ENCODE results near the gene VASH1.

VASH1 gene

GRCh38 chr14:76752744-76753143, 8.5 kb upstream of the VASH1 start:
- no peak for DNase-seq

- no peak for DNase-seq
These were observed 7.6 kb upstream of the VASH1 start for GRCh38 chr14:76753541-76754198.

- DNase-seq, result no peak
These were observed 6.7 kb upstream of the VASH1 start for GRCh38 chr14:76754586-76754985.

- DNase-seq, result no peak
These were observed 5.5 kb upstream of the VASH1 start for GRCh38 chr14:76755610-76756370.

- DNase-seq, result no peak
These were observed 4.9 kb upstream of the VASH1 start for GRCh38 chr14:76756371-76756750.

- DNase-seq, result no peak
These were observed 1.7 kb upstream of the VASH1 start for GRCh38 chr14:76759589-76759988.

- no peak for DNase-seq
These were observed 735 bp upstream of the VASH1 start for GRCh38 chr14:76760331-76761135.

GRCh38 chr14:76761960-76762410, 717 bp downstream of the VASH1 start:
- no peak for DNase-seq

- DNase-seq, result no peak
These were observed 1.3 kb downstream of the VASH1 start for GRCh38 chr14:76762411-76763095.

- DNase-seq, result no peak
These were observed 2.1 kb downstream of the VASH1 start for GRCh38 chr14:76763096-76764041.

GRCh38 chr14:76765461-76765931, 4.2 kb downstream of the VASH1 start:
- DNase-seq, result no peak

GRCh38 chr14:76767681-76768656, 6.7 kb downstream of the VASH1 start:
- no peak for DNase-seq

GRCh38 chr14:76768671-76769500, 7.6 kb downstream of the VASH1 start:
- DNase-seq, result no peak

GRCh38 chr14:76769636-76770292, 8.5 kb downstream of the VASH1 start:
- DNase-seq, result no peak

GRCh38 chr14:76770521-76771436, 9.5 kb downstream of the VASH1 start:
- no peak for DNase-seq

- no peak for DNase-seq
These were observed 10.2 kb downstream of the VASH1 start for GRCh38 chr14:76771437-76771980.

Data from NCI-H1048 (cell line).